IMR-90 (cell line): ENCODE results near the gene PIP4K2A. TPM values are rescaled to one million over a fixed set of nuclear protein-coding genes. Genes with fewer than 3 reads are reported as not detected.

Source experiments
- ATAC-seq: fragments of 200-7000 bp; cut with Tn5 transposase; 2 replicates; pipeline ENCODE4 v1.9.1; 2020; ENCODE audit warnings: low read depth, mild to moderate bottlenecking, moderate library complexity
- BruUV-seq: library from RNA; stranded (reverse); fragments of 400-500 nt; replicated peaks from 2 replicates; lab custom pipeline; 2021; lab: Mats Ljungman, UMichigan
- CTCF ChIA-PET: fragments of 300-600 bp; formaldehyde crosslinking; extraction: SDS; loops from one replicate; lab custom pipeline; 2021; ENCODE audit warnings: antibody characterized with exemption; lab: Yijun Ruan, JAX
- POLR2A ChIA-PET: fragments of 300-600 bp; sonication (Branson Sonifier 250); formaldehyde crosslinking; loops from one replicate; lab custom pipeline; 2022; ENCODE audit warnings: antibody characterized with exemption; ENCODE audit not compliant: unreplicated experiment; lab: Charles Lee
- DNase-seq: peaks from one replicate; pipeline ENCODE4 v3.0.0; 2013
- H2AFZ ChIP-seq: replicated peaks from 2 replicates; pipeline ENCODE3; 2013; ENCODE audit warnings: low read length, mild to moderate bottlenecking; ENCODE audit not compliant: poor library complexity
- H2AK5ac ChIP-seq: 2 replicates; pipeline ENCODE4 v1.6.1; 2013; ENCODE audit warnings: low read depth, low read length, inconsistent platforms
- H2AK9ac ChIP-seq: replicated peaks from 2 replicates; pipeline ENCODE3; 2013; ENCODE audit warnings: mild to moderate bottlenecking, low read depth, low read length, moderate library complexity; ENCODE audit not compliant: poor library complexity
- H2BK120ac ChIP-seq: 2 replicates; pipeline ENCODE4 v1.6.1; 2013; ENCODE audit warnings: low read depth, low read length, inconsistent platforms
- H2BK15ac ChIP-seq: 3 replicates; pipeline ENCODE4 v1.6.1; 2013; ENCODE audit warnings: low read depth, low read length, inconsistent platforms
- H2BK20ac ChIP-seq: 2 replicates; pipeline ENCODE4 v1.6.1; 2013; ENCODE audit warnings: low read depth, mild to moderate bottlenecking, inconsistent platforms, low read length, moderate library complexity
- H2BK5ac ChIP-seq: 2 replicates; pipeline ENCODE4 v1.6.1; 2013; ENCODE audit warnings: mild to moderate bottlenecking, low read depth, low read length, inconsistent platforms; ENCODE audit not compliant: poor library complexity, severe bottlenecking
- H3K14ac ChIP-seq: replicated peaks from 2 replicates; pipeline ENCODE4 v1.6.1; 2013; ENCODE audit warnings: low read depth, low read length, inconsistent platforms
- H3K18ac ChIP-seq: 2 replicates; pipeline ENCODE4 v1.6.1; 2013; ENCODE audit warnings: low read depth, low read length, control low read depth
- H3K23ac ChIP-seq: 2 replicates; pipeline ENCODE4 v1.6.1; 2013; ENCODE audit warnings: low read depth, low read length, inconsistent platforms
- H3K27ac ChIP-seq: 2 replicates; pipeline ENCODE4 v1.5.1; 2013; ENCODE audit warnings: mild to moderate bottlenecking, control low read depth, low read length; ENCODE audit not compliant: insufficient read depth
- H3K27me3 ChIP-seq: 2 replicates; pipeline ENCODE4 v1.6.1; 2013; ENCODE audit warnings: low read length; ENCODE audit not compliant: control insufficient read depth, insufficient read depth
- H3K36me3 ChIP-seq: 2 replicates; pipeline ENCODE4 v1.6.1; 2013; ENCODE audit warnings: low read length, mixed read lengths; ENCODE audit not compliant: control insufficient read depth, insufficient read depth
- H3K4ac ChIP-seq: 2 replicates; pipeline ENCODE4 v1.6.1; 2013; ENCODE audit warnings: low read depth, low read length, inconsistent platforms
- H3K4me1 ChIP-seq: 2 replicates; pipeline ENCODE4 v1.6.1; 2013; ENCODE audit warnings: low read length, mixed read lengths; ENCODE audit not compliant: control insufficient read depth, insufficient read depth
- H3K4me2 ChIP-seq: 2 replicates; pipeline ENCODE4 v1.6.1; 2013; ENCODE audit warnings: low read depth, mild to moderate bottlenecking, control low read depth, low read length, moderate library complexity
- H3K4me3 ChIP-seq: 2 replicates; pipeline ENCODE4 v1.5.1; 2013; ENCODE audit warnings: low read depth, mild to moderate bottlenecking, control low read depth, low read length, moderate library complexity; ENCODE audit not compliant: insufficient read depth
- H3K56ac ChIP-seq: 2 replicates; pipeline ENCODE4 v1.6.1; 2013; ENCODE audit warnings: low read length, inconsistent platforms; ENCODE audit not compliant: insufficient read depth; ENCODE audit errors: extremely low read depth
- H3K79me1 ChIP-seq, 2 experiments: 2 replicates each; pipeline ENCODE4 v1.6.1; 2013; ENCODE audit warnings: low read length in 2 of 2, inconsistent platforms in 1 of 2, low read depth in 1 of 2
- H3K9ac ChIP-seq: 2 replicates; pipeline ENCODE4 v1.6.1; 2013; ENCODE audit warnings: low read depth, low read length, control low read depth
- H3K9me1 ChIP-seq: 2 replicates; pipeline ENCODE4 v1.6.1; 2013; ENCODE audit warnings: low read length, inconsistent platforms; ENCODE audit not compliant: insufficient read depth
- H3K9me3 ChIP-seq: 2 replicates; pipeline ENCODE4 v1.6.1; 2013; ENCODE audit warnings: low read length; ENCODE audit not compliant: control insufficient read depth, insufficient read depth
- H4K20me1 ChIP-seq: 2 replicates; pipeline ENCODE4 v1.6.1; 2013; ENCODE audit warnings: low read length, inconsistent platforms; ENCODE audit not compliant: insufficient read depth
- H4K5ac ChIP-seq: 2 replicates; pipeline ENCODE4 v1.6.1; 2013; ENCODE audit warnings: mild to moderate bottlenecking, low read depth, low read length, control low read depth
- H4K8ac ChIP-seq, 2 experiments: 2 replicates each; pipeline ENCODE4 v1.6.1; 2013; ENCODE audit warnings: low read depth in 2 of 2, low read length in 2 of 2, control low read depth in 1 of 2, inconsistent platforms in 1 of 2
- H4K91ac ChIP-seq: 2 replicates; pipeline ENCODE4 v1.6.1; 2013; ENCODE audit warnings: low read depth, low read length, inconsistent platforms; ENCODE audit not compliant: insufficient read depth
- BHLHE40 ChIP-seq: fragments of 150-350 bp; IDR thresholded peaks from 2 replicates; pipeline ENCODE4 v1.6.1; 2016; ENCODE audit warnings: mild to moderate bottlenecking, low read depth, low read length
- CEBPB ChIP-seq: IDR thresholded peaks from 2 replicates; pipeline ENCODE4 v1.6.1; 2012; ENCODE audit warnings: low read depth, low read length, improper control_type of control experiment
- MAZ ChIP-seq: IDR thresholded peaks from 2 replicates; pipeline ENCODE4 v1.6.1; 2012; ENCODE audit warnings: low read depth, mild to moderate bottlenecking, low read length, improper control_type of control experiment, moderate library complexity, borderline replicate concordance
- MXI1 ChIP-seq: IDR thresholded peaks from 2 replicates; pipeline ENCODE4 v1.6.1; 2012; ENCODE audit warnings: low read depth, mild to moderate bottlenecking, low read length, moderate library complexity, borderline replicate concordance
- NFE2L2 ChIP-seq: fragments of 150-350 bp; IDR thresholded peaks from 2 replicates; pipeline ENCODE4 v1.6.1; 2016; ENCODE audit warnings: low read depth, mild to moderate bottlenecking, low read length
- POLR2A ChIP-seq: IDR thresholded peaks from 2 replicates; pipeline ENCODE4 v1.6.1; 2012; ENCODE audit warnings: mild to moderate bottlenecking, low read depth, low read length
- RFX5 ChIP-seq: IDR thresholded peaks from 2 replicates; pipeline ENCODE4 v1.8.0; 2012; ENCODE audit warnings: low read depth, mild to moderate bottlenecking, low read length, moderate library complexity
- whole genome bisulfite sequencing, 2 experiments: methylation state at CpG; one replicate each; pipeline versions ENCODE4 v1.1.5 to v1.1.7; 2013; ENCODE audit warnings: missing lambda C conversion rate in 2 of 2; ENCODE audit not compliant: insufficient read length in 1 of 2; ENCODE audit errors: extremely low coverage in 2 of 2; 5-methylcytosine and 5-hydroxymethylcytosine counted together
- dilution Hi-C: fragments of 300-500 bp; cut with HindIII; formaldehyde crosslinking; loops from one replicate; pipeline ENCODE4 v1.14.3; 2018; ENCODE audit warnings: low sequenced_read_pairs; ENCODE audit not compliant: unreplicated experiment
- in situ Hi-C: fragments of 300-500 bp; cut with MboI; formaldehyde crosslinking; loops from 3 replicates; pipeline ENCODE4 v1.14.3; 2019; ENCODE audit warnings: low sequenced_read_pairs, inconsistent platforms, mixed read lengths
- intact Hi-C: fragments of 100-400 bp; cut with micrococcal nuclease; formaldehyde crosslinking; loops from 2 replicates; pipeline ENCODE4 v1.10.0; 2022
- polyA plus RNA-seq, 3 experiments: library from polyadenylated mRNA; depleted of rRNA; stranded (reverse); fragments of >200 nt; gene quantifications; 2 replicates each; pipeline ENCODE4 v1.2.3, GENCODE V29; 2012; ENCODE audit warnings: low replicate concordance in 1 of 3
- total RNA-seq: library from RNA; depleted of rRNA; stranded (reverse); fragments of >200 nt; gene quantifications from 2 replicates; pipeline ENCODE4 v1.2.3, GENCODE V29; 2012
- TF ChIP-seq, protein P1 (sequence below): conservative IDR thresholded peaks from 2 replicates; pipeline ENCODE4 v1.5.1; 2012; ENCODE audit warnings: mild to moderate bottlenecking, low read depth, low read length, improper control_type of control experiment

PIP4K2A gene
- total and polyA plus RNA-seq, 2 of the 4 experiments (the other 2 are of a cell fraction), result 9.8 to 18.1 TPM

- no peak overlapping the region for H2BK20ac ChIP-seq
- peak overlapping the region; percentile 97 for H2AFZ ChIP-seq
- peaks cover 9% of the 10 kb centered on the region for H3K9me1 ChIP-seq
- in situ Hi-C loops (no loop called here), intact Hi-C loops (loop anchor here (5.0 to 10.0 kb wide), 8 partner anchors 92 to 708 kb away; partner anchors contain the start of genes COMMD3 and DNAJC1), dilution Hi-C loops (no loop called here)
- ATAC-seq, result peak; percentile 4; the same call in 1 of the 2 replicates
- peak overlapping the region; percentile 27; the same call in 1 of the 2 replicates for H3K56ac ChIP-seq
- H3K36me3 ChIP-seq, result no peaks in the 10 kb centered on the region
- H3K9me3 ChIP-seq, result no peaks in the 10 kb centered on the region
- peak overlapping the region; percentile 22; the same call in 1 of the 2 replicates for H3K4ac ChIP-seq
- H2AK5ac ChIP-seq, result peak overlapping the region; percentile 45; the same call in 1 of the 2 replicates
- WGBS, 2 experiments, result 0% methylated on average over 5 of the region's 73 CpGs; no CpG with 5 or more reads in 1 of the 2 experiments
- H2AK9ac ChIP-seq, result peak overlapping the region; percentile 93
- H2BK5ac ChIP-seq, result peak overlapping the region; percentile 83
- no peaks in the 10 kb centered on the region for H3K27me3 ChIP-seq
- no peak overlapping the region for H4K5ac ChIP-seq
- H3K23ac ChIP-seq, result peak overlapping the region; percentile 43
- no peak overlapping the region; the same call in 1 of the 2 replicates for H4K91ac ChIP-seq
- ChIA-PET POLR2A (interaction anchor here (0.5 to 0.9 kb wide), 2 partner anchors 90 to 92 kb away, joined by 3 to 4 read pairs; no protein-coding TSS in a partner anchor), CTCF (interaction anchor here (0.6 to 2.0 kb wide), 2 partner anchors 103 to 140 kb away, joined by 3 to 5 read pairs; no protein-coding TSS in a partner anchor)
- peak; percentile 33 for DNase-seq
- TF ChIP-seq NFE2L2 (no peak), POLR2A (no peak), CEBPB (no peak), MXI1 (0 out of 2 replicates have a peak, but pooled peaks have one; percentile 46), RFX5 (no peak), MAZ (no peak), BHLHE40 (no peak)
- TF ChIP-seq, protein P1, sequence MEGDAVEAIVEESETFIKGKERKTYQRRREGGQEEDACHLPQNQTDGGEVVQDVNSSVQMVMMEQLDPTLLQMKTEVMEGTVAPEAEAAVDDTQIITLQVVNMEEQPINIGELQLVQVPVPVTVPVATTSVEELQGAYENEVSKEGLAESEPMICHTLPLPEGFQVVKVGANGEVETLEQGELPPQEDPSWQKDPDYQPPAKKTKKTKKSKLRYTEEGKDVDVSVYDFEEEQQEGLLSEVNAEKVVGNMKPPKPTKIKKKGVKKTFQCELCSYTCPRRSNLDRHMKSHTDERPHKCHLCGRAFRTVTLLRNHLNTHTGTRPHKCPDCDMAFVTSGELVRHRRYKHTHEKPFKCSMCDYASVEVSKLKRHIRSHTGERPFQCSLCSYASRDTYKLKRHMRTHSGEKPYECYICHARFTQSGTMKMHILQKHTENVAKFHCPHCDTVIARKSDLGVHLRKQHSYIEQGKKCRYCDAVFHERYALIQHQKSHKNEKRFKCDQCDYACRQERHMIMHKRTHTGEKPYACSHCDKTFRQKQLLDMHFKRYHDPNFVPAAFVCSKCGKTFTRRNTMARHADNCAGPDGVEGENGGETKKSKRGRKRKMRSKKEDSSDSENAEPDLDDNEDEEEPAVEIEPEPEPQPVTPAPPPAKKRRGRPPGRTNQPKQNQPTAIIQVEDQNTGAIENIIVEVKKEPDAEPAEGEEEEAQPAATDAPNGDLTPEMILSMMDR, result no peak
- peaks cover 15 to 36% of the 10 kb centered on the region in 2 experiments for H3K79me1 ChIP-seq
- peak overlapping the region; percentile 4 for H3K18ac ChIP-seq
- peak overlapping the region; percentile 11 for H3K14ac ChIP-seq
- H2BK120ac ChIP-seq, result peak overlapping the region; percentile 16; the same call in 1 of the 2 replicates
- no peaks in the 10 kb centered on the region; the same call in 1 of the 2 replicates for H3K4me1 ChIP-seq
- BruUV-seq, result no TSS peak
- H3K27ac ChIP-seq, result peak overlapping the region; percentile 62
- H3K4me3 ChIP-seq, result peak overlapping the region; percentile 100
- H3K9ac ChIP-seq, result peak overlapping the region; percentile 66
- peaks cover 36% of the 10 kb centered on the region for H4K20me1 ChIP-seq
- peak overlapping the region; percentile 98 for H3K4me2 ChIP-seq
- peak overlapping the region in 1 of 2 experiments; percentile 24; a peak in 1 of 4 replicates for H4K8ac ChIP-seq
- 0 out of 3 replicates have a peak overlapping the region, but pooled peaks have one; percentile 3 for H2BK15ac ChIP-seq
Observed at GRCh38 chr10:22712956-22713852, 1.2 kb downstream of the PIP4K2A start.
